DND-41 (cell line): ENCODE results near the gene SLC25A42.

Experiments
- EZH2 ChIP-seq: IDR thresholded peaks from 3 replicates; pipeline ENCODE4 v1.6.1; 2012; ENCODE audit warnings: borderline replicate concordance, low read depth, mild to moderate bottlenecking, moderate library complexity, low read length, inconsistent platforms; ENCODE audit not compliant: severe bottlenecking
- TF ChIP-seq, protein P1 (sequence below): IDR thresholded peaks from 2 replicates; pipeline ENCODE4 v1.5.1; 2012; ENCODE audit warnings: borderline replicate concordance, low read length, moderate library complexity, mild to moderate bottlenecking; ENCODE audit not compliant: poor library complexity, severe bottlenecking; ENCODE audit errors: extremely low read depth

DNA sequence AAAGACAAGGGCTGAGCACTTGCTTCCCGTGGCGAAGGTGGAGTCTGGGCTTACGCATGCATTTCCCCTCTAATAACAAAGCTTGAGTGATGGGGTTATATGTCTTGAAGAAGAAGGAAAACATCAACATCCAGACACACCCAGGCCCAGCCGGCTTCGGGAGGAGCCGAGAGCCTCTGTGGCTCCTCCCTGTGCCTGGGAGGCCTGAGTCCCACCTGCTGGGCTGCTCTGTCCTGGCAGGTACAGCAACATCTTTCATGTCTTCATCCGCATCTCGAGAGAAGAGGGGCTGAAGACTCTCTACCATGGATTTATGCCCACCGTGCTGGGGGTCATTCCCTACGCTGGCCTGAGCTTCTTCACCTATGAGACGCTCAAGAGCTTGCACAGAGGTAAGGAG, 43.9 kb downstream of the SLC25A42 start:
- TF ChIP-seq, protein P1, sequence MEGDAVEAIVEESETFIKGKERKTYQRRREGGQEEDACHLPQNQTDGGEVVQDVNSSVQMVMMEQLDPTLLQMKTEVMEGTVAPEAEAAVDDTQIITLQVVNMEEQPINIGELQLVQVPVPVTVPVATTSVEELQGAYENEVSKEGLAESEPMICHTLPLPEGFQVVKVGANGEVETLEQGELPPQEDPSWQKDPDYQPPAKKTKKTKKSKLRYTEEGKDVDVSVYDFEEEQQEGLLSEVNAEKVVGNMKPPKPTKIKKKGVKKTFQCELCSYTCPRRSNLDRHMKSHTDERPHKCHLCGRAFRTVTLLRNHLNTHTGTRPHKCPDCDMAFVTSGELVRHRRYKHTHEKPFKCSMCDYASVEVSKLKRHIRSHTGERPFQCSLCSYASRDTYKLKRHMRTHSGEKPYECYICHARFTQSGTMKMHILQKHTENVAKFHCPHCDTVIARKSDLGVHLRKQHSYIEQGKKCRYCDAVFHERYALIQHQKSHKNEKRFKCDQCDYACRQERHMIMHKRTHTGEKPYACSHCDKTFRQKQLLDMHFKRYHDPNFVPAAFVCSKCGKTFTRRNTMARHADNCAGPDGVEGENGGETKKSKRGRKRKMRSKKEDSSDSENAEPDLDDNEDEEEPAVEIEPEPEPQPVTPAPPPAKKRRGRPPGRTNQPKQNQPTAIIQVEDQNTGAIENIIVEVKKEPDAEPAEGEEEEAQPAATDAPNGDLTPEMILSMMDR = no peak
- no peak for TF ChIP-seq EZH2
